T-helper 2 cell (primary cell): ENCODE measurements around the gene FGD5.
"Not testable (repeated sequence)": the region's sequence is repeated elsewhere in the genome, so short reads cannot be mapped to it uniquely, and the experiment has no call there.

Experiments used
- DNase-seq, 5 experiments: peaks; one replicate each; pipeline versions ENCODE4 v3.0.0 to v3.0.0-alpha.2; 2012 to 2022

Gene FGD5

DNA sequence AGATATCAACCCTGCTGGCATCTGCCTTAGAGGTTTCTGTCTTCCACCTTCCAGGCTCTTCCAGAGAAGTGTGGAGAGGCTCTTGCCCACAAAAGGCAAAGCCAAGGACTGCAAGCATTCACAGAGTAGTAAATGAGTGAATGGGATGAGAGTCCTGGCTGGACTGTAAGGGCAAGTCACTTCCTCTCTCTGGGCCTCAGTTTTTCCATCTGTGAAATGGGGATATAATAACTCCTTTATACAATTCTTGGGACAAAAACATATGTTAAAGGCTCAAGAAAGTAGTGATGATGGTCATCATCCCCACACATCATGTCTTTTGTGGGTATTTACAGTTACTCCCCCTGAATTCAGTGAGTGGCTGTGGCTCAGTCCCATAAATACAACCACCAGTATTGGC lies 10.7 kb upstream of the FGD5 start:
- DNase-seq = no peak

DNA sequence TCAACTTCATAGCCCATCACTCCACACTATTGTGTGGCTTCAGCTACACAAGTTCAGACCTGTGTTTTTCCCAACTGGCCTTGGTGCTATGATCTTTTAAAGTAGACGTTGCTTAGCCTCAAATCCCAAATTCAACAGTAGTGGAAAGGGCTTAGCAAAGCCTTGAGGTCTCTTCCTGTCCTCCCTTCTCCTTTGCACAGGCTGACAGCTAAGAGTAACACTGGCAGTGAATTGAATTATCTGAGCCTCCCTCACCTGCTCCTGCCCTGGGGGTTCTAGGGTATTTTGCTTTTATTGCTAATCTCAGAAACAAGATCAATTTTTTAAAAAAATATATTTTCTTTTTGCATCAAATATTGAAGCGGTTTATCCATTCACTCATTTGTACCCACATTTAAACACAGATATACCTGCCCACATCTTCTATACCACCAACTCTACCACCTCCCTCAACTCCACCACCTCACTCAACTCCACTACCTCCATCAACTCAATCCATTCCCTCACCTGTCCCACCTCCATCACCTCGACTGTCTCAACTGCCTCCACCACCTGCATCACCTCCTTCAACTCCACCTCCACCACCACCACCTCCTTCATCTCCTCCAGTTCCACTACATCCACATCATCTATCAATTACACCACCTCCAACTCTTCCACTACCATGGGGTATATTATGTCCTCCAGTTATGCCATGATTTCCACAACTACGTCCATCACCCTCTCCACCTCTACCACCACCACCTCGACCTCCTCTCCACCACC lies 10.1 kb upstream of the FGD5 start:
- DNase-seq = no peak

DNA sequence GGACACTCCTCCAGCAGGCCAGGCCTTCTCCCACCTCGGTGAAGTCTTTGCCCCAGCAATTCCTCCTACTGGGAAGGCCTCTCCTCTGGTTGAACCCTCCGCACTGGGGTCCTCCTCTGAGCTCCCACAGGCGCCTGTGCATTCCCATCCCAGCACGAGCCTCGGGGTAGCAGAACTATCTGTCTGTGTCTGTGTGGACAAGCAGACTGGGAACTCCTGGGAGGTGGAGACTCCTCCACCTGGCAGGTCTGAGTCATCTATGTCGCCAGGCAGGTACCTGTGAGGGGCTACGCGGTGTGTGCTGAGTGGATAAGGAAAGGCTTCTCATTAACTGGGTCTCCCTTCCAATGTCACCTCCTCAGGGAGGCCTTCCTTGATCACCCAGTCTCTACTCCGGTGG lies 9.2 kb upstream of the FGD5 start:
- DNase-seq = not testable (repeated sequence)

DNA sequence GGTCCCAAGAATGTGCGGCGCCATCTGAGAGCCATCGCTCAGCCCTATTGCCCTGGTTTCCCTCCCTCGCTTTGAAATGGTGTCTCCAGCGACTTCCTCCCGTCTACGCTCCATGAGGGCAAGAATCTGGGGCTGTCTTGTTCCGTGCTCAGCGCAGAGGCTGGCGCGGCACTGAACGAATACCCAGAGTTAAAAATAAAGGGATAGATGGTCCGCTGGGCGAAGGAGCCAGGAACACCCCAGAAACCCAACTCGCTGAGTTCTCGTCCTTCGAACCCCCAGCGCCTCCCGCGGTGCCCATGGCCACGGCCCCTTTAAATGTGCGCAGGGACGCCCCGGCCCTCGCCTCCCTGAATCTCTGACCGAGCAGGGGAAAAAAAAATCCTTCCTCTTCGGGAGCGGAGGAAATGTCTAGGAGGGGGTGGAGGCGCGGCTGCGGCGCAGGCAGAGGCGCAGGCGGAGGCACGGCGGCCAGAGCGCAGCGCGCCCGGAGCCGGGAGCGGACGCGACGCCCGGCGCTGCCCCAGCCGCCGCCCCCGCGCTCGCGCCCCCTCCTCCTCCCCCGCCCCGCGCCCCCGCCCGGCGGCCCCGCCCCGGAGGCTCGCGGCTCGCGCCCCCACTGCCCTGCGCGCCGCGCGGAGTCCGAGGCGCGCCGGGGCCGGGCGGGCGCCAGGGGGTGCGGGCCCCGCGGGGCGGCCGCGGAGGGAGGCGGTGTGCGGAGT lies 8.5 kb upstream of the FGD5 start:
- DNase-seq = no peak

DNA sequence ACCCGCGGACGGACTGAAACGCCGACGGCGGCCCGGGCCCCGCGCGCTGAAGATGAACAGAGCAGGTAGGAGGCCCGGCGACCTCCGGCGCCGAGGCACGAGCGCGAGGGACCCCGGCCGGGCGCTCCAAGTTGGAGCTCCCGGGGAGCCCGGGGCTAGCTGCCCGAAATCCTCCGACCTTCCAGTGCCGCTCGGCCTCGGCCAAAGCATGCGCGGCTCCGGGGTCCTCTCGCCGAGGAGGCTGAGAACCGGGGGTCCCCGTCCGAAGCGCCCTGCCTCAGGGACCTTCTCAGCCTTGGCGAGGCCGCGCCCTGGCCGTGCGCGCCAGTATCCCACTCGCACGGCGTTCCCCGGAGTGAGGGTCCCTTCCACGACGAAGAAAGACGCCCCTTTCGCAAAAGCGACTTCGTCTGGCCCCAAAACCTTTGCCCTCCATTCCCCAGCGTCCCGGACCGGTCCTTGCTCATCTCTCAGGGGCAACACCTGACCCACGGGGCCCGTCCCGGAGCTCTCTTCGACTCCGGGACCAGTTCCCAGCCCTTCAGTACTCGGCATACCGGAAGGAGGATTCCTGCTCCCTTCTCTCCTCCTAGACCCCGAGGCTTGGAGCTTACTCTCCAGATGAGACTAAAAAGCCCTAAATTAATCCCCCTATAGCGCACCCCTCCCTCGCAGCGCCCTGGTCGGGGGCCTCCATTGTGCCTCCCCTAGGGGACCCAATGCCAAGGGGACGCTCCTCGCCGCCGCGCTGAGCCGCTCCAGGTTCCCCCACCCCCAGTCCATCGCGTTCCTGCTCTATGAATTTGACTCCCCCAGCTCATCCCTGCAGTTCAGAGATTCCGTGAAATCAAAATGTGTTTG lies 7.7 kb upstream of the FGD5 start:
- no peak for DNase-seq

DNA sequence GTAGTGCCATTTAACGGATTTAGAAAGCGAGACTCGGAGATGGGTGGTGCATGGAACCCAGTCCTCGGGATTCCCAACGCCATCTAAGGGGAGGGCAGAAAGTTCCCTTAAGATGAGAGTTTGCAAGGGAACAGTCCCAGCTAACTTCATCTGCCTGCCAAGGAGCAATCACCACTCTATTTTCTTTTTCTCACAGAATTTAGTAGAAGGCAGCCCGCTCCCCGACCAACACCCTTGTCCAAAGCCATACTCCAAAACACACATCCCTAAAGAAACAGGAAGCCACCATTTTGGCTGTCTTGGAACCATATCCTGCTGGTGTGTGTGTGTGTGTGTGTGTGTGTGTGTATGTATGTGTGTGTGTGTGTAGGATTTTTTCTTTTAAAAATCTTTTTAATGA lies 7.1 kb upstream of the FGD5 start:
- no peak for DNase-seq

DNA sequence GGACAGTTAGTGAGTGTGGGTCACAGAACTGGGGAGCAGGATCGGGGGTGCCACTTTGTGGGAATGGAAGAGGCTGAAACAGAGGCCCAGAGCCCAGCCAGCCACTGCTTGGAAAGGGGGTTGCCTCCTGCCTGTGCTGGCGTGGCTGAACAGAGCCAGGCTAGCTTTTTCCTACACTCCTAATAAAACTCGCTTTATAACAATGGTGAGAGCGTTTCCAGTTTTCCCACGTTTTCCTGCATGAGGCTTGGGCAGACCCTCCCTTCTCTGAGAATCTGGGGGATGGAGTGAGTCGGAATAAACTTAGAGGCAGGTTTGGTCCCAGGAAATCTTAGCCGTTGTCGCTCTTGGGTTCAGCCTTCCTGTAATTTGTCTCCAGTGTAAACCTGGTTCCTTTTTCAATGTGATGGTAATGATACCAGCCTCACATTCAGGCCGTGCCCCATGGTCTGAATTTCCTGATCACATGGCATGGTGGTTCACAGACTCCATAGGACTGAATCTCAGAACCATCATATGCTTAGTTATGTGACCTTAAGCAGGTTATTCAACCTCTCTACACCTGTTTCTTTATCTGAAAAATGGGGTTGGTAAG lies 6.5 kb upstream of the FGD5 start:
- DNase-seq = no peak

DNA sequence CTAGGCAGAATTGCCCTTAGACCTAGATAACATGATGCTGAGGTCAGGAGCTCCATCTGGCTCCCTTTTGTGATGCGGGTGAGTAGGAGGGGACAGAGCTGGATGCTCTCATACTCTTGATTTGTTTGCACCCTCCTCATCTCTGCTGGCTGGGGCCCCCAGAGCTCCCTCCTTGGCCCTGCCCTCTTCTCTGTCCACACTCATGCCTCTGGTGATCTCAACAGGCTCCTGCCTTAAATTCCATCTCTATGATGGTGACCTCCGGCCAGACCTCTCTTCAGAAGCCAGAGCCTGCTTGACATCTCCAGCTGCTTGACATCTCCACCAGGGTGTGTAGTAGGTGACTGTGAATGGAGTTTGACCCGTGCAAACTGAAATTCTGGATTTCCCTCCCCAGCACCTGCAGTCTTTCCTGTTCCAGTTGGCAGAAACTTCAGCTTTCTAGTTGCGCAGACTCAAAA lies 4.3 kb upstream of the FGD5 start:
- no peak for DNase-seq

DNA sequence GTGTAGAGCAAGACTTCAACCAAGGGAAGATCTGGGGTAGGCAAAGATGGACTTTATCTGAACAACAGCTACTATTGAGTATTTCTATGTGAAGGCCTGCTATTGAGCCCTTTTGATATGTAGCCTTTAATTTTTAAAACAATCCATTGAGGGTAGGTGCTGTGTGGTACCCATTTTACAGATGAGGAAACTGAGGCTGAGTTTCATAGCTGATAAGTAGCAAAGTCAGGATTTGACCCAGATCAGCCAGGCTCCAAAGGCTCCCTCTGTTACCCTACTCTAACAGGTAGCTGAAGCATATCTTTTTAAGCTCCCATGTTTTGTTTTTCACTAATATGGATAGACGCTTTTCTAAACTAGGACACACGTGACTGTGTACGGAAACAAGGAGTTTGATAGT lies 2.4 kb upstream of the FGD5 start:
- DNase-seq = no peak

DNA sequence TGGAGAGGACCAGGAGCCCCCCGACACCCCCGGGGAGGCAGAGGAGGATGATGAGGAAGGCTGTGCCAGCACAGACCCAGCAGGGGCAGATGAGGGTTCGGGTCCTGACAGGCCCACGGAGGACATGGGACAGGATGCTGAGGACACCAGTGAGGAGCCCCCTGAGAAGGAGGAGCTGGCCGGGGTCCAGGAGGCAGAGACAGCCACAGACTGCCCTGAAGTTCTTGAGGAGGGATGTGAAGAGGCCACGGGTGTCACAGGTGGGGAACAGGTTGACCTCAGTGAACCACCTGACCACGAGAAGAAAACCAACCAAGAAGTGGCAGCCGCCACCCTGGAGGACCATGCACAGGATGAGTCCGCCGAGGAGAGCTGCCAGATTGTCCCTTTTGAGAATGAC lies 909 bp downstream of the FGD5 start:
- no peak for DNase-seq

DNA sequence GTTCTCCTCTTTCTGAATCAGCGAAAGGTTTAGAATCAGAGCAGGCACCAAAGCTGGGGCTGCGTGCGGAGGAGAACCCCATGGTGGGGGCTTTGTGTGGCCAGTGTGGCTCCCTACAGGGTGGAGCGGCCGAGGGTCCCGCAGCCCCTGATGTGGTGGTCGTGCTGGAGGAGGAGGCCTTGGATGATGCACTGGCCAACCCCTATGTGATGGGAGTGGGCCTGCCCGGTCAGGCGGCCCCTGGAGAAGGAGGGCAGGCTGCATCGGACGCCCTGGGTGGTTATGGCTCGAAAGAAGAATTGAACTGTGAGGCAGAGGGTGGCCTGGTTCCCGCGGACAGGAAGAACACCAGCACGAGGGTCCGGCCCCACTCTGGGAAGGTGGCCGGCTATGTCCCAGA lies 1.4 kb downstream of the FGD5 start:
- DNase-seq = no peak

DNA sequence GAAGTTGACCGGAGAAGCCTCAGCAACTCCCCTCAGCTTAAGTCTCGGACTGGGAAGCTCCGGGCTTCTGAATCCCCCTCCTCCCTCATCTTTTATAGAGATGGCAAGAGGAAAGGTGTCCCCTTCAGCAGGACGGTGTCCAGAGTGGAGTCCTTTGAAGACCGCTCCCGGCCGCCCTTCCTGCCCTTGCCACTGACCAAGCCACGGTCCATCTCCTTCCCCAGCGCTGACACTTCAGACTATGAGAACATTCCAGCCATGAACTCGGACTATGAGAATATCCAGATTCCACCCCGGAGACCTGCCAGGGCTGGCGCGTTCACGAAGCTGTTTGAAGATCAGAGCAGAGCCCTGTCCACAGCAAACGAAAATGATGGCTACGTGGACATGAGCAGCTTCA lies 2.4 kb downstream of the FGD5 start:
- no peak for DNase-seq

DNA sequence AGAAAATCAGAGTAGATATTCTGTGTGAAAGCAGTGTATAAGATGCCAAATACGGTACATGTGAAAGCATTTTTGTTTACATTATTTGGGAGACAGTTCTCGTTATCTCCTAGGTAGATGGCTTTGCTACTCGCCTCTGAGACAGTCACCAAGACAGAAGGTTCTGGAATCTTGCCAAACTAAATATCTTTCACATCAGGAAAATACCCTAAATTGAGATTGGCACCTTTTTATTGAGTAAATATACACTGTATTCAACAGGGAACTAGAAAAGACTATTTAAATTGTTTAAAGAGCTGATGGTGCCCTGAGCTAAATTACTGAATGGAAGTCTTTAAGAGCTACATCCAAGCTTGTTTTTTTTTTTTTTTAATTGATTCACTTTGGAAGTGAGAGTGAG lies 3.4 kb downstream of the FGD5 start:
- no peak for DNase-seq

DNA sequence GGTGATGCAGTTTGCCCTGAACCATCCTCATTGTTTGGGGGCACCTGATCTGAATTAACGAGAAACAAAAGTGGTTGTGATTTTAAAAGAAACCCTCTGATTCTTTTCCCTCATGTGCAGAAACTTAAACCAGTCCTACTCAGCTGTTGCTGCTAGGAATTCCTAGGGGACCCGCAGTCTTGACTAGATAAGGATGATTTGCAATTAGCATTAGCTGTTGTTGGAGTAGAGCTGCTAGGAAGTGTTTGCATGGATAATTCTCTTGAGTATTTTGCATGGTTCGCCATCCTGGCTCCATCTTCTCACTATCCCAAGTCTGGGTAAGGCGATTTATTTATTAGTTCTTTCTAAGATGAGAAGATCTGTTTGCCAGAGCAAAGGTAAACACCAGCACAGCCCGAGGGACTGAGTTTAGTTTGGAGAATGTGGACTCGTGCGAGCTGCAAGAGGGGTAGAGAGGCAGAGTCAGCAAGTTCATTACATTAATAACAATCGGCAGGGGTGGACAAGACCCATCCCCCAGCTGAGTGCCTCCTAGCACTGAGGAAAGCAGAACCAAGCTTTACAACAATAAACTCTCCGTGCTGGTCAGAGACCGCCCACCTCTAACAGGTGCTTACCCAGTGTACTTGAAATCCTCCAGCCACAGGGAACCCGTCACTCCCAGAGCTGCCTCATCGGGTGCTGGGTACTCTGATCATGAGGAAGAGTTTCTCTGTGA lies 4.1 kb downstream of the FGD5 start:
- DNase-seq = no peak

DNA sequence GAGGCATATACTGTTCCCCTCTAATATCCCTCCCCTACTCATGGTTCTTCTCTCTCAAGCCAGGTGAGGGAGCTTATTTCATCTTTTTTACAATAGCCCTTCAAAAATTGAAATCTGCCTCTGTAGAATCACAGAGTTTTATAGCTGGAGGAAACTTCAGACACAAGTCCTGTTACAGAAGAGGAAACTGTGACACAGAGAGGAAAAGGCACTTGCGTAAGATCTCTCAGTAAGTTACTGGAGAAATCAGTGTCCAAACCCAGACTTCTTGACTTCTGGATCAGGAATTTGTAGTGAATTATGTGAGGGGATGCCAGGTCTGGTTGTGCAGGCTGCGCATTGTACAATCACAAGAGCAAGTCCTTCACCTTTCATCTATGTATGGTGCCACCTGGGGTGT lies 4.6 kb downstream of the FGD5 start:
- DNase-seq = no peak

DNA sequence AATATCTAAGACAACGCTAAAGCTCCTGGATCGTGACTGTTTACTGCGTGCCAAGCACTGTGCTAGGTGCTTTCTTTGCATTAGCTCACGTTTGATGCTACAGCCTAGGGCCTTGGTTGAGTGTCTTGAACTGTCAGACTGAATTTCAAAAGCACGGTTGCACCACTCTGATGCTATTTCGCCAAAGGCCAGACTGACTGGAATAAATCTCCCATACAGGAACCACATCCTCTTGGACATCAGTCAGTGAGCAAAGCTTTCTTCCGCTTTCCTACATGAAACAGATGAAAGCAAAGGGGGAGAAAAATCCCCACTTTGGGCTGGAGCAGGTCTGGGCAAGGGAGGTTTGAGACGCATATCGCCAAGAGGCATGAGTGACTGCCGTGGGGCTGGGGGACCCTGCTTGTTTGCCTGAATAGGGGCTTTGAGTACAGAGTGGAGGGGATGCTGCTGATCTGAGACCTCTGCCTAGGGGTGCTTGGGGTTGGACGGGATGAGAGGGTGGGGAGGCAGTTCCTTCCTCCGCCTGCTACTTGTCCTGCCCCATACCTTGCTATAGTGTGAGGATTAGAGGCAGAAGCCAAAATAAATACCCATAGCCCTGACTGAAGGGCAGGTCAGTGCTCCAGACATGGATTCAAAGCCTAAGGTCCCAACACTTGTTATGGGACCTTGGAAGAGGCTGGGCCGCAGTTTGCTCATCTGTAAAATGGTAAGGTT lies 5.3 kb downstream of the FGD5 start:
- no peak for DNase-seq

DNA sequence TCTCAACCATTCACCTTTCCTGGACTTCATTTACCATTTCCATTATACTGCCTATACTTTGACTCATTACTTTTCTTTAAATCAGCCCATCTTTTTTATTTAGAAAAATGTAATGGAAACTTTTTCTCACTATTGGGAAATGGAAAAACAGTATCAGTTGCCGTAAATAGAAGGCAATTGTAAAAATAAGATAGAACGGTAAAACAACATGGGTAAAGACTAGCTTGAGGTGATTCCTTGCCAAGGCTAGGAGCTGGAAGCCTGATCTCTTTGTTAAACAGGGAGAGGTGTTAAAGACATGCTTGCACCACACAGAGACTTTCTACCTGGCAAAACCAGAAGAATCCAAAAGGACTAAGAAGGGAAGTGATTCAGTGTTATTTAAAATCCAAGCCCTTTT lies 5.9 kb downstream of the FGD5 start:
- DNase-seq = no peak

DNA sequence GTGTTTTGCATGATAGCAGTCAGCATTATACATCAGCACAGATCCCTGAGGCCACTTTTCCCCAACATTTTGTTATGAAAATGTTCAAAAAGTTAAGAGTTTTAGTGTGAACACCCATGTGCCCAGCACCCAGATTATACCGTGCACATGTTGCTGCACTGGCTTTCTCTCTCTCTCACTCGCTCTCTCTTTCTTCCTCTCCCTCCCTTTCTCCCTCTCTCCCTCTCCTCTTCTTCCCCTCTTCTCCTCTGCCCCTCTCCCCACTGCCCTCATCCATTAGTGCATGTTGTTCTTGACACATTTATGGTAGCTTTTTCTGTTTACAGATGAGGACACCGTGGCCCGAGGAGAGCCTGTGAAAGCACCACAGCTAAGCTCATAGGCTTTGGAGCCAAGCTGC lies 7.3 kb downstream of the FGD5 start:
- DNase-seq = no peak

DNA sequence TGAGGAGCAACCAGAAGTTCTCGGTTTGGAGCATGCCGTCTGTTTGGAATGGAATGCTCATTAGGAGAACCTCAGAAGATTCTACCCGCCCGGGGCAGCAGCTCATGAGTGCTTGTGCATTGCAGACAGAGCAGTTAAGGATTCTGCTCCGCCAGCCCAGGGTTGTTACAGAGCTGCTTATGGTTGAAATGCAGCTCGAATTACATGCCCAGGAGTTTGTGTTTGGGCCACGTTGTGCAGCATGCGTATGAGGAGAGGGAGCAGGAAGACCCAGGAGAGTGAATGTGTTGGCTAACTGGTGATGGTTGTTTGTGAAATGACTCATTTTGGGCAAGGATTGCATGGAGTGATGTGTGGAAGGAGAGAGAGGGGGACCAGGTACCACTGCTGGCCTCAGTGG lies 9.0 kb downstream of the FGD5 start:
- DNase-seq = no peak

DNA sequence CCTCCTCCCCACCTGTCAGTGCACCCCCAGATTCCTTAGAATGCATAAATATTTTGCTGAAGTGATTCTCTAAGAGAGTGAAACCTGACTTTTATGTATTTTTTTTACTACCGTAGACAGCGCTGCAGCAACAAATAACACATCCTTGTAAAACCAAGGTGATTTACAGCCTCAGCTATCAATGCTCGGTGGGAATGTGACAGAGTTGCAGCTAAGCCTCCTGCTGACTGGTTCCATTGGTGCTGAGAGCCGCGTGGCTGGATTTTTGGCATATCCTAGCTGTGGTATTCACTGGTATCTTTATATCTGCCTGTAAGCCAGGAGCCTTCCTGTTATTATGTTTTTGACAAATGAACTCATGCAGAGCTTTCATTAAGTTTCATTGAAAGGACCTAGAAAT lies 11.0 kb downstream of the FGD5 start:
- DNase-seq = no peak

DNA sequence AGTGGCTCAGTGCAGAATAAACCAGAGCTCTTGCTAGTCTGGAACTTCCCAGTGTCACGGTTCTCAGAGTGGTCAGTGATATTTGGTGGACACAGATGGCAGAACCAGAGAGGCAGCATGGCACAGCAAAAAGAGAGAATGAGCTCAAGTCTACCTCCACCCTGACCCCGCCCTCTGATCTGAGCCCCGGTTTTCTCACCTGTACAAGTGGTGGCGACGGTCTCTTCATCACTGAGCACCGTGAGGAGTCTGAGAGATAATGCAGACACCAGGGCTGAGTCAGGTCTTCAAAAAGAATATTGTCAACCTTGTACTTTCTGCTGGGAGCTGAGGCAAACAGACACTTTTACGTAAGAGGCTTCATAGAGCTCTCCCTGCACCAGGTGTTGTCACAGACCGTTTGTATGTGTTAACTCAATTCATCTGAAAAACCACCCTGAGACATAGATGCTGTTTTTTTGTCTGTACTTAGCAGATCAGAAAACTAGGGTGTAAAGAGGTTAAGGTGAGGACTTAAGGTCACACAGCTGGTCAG lies 13.2 kb downstream of the FGD5 start:
- DNase-seq = no peak
